OCI-LY1 (cell line): ENCODE results near the gene BIN1.

ENCODE experiments used
- EZH2 ChIP-seq: fragments of 200-600 bp; sonication (generic), shearing (Covaris generic); IDR thresholded peaks from 2 replicates; pipeline ENCODE4 v1.8.0; 2017; ENCODE audit warnings: borderline replicate concordance, mixed run types, mild to moderate bottlenecking, antibody characterized with exemption, low read length, moderate library complexity, mixed read lengths
- TF ChIP-seq, protein P1 (sequence below): fragments of 200-600 bp; sonication (generic), shearing (Covaris generic); IDR thresholded peaks from 2 replicates; pipeline ENCODE4 v1.5.1; 2017; ENCODE audit warnings: mild to moderate bottlenecking, antibody characterized with exemption, low read length, moderate library complexity, mixed read lengths

DNA sequence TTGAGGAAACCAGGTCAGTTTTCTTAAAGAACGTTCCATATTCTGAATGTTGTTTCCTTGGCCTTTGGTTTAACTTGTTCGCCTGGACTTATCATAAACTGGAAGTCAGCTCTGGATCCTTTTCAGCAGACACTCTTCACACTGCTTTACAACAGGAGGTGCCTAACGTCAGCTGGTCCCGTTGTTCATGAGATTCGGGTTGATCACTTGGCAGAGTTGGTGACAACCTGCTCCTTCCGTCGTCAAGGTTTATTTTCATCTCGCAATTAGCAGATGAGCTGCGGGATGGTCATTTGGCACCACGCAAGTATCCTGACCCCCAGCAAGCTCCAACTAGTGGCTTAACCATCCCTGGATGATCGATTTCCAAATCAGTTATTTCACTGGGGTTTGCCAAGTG lies 23.0 kb upstream of the BIN1 start:
- TF ChIP-seq, protein P1, sequence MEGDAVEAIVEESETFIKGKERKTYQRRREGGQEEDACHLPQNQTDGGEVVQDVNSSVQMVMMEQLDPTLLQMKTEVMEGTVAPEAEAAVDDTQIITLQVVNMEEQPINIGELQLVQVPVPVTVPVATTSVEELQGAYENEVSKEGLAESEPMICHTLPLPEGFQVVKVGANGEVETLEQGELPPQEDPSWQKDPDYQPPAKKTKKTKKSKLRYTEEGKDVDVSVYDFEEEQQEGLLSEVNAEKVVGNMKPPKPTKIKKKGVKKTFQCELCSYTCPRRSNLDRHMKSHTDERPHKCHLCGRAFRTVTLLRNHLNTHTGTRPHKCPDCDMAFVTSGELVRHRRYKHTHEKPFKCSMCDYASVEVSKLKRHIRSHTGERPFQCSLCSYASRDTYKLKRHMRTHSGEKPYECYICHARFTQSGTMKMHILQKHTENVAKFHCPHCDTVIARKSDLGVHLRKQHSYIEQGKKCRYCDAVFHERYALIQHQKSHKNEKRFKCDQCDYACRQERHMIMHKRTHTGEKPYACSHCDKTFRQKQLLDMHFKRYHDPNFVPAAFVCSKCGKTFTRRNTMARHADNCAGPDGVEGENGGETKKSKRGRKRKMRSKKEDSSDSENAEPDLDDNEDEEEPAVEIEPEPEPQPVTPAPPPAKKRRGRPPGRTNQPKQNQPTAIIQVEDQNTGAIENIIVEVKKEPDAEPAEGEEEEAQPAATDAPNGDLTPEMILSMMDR: no peak
- TF ChIP-seq EZH2: no peak
